Hematopoietic multipotent progenitor cell treated with erythropoietin and hydrocortisone succinate and interleukin-3 and kit ligand, for 8 days (in vitro differentiated cells): ENCODE data around the gene KIF7.
"Not testable (repeated sequence)": the region's sequence is repeated elsewhere in the genome, so short reads cannot be mapped to it uniquely, and the experiment has no call there.

Experiments
- DNase-seq: peaks from one replicate; pipeline ENCODE4 v3.0.0-alpha.2; 2015

KIF7 gene, protein sequence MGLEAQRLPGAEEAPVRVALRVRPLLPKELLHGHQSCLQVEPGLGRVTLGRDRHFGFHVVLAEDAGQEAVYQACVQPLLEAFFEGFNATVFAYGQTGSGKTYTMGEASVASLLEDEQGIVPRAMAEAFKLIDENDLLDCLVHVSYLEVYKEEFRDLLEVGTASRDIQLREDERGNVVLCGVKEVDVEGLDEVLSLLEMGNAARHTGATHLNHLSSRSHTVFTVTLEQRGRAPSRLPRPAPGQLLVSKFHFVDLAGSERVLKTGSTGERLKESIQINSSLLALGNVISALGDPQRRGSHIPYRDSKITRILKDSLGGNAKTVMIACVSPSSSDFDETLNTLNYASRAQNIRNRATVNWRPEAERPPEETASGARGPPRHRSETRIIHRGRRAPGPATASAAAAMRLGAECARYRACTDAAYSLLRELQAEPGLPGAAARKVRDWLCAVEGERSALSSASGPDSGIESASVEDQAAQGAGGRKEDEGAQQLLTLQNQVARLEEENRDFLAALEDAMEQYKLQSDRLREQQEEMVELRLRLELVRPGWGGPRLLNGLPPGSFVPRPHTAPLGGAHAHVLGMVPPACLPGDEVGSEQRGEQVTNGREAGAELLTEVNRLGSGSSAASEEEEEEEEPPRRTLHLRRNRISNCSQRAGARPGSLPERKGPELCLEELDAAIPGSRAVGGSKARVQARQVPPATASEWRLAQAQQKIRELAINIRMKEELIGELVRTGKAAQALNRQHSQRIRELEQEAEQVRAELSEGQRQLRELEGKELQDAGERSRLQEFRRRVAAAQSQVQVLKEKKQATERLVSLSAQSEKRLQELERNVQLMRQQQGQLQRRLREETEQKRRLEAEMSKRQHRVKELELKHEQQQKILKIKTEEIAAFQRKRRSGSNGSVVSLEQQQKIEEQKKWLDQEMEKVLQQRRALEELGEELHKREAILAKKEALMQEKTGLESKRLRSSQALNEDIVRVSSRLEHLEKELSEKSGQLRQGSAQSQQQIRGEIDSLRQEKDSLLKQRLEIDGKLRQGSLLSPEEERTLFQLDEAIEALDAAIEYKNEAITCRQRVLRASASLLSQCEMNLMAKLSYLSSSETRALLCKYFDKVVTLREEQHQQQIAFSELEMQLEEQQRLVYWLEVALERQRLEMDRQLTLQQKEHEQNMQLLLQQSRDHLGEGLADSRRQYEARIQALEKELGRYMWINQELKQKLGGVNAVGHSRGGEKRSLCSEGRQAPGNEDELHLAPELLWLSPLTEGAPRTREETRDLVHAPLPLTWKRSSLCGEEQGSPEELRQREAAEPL (N-terminal part only)

DNA sequence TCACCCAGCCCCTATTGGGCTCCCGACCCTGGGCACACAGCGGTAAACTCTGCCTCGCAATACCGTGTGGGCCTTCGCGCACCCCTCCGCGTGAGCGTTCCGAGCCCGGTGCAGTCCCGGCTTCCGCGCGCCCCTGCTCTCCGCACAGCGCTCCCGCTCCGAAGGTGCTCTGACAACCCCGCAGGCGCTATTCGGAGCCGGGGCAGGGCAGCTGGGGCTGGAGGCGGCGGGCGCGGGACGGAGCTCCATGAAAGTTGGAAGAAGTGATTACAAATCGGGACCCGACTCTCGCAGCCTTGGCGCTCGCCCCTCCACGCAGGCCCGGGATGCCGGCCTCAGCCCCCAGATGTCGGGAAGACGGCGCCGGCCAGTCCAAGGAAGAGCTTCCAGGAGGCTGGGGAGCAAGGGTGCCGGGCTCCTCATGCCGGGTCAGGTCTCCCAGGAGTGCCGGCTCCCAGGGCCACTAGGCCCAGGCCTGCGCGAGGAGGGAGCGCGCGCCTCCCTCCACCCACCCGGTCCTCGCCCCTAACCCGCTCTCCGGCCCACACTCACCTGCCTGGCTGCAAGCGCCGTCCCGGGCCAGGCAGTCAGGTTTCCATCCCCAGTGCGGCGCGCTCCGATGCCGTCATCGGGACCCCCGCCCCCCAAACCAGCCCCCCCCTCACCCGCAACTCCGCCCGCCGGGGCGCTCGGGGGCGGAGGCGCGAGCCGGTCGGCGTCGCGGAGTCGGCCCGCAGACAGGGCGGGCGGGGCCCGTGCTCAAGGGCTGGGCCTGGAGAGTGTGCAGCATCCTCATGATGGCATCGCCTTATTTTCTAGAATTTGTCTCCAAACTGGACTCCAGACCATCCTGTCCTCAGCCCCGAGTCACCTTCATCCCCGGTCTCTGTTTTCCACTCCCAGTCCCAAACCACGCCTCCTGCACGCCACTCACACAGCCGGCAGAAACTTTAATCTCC, at the start of gene KIF7:
TSS of gene KIF7 (minus strand) at position 621 of the 959 bp plus-strand sequence. CDS start 2,537 bp downstream, outside the sequence.
- DNase-seq, result no peak

- DNase-seq, result no peak
These were observed 49.1 kb upstream of the KIF7 start for GRCh38 chr15:89704411-89704810.

DNA sequence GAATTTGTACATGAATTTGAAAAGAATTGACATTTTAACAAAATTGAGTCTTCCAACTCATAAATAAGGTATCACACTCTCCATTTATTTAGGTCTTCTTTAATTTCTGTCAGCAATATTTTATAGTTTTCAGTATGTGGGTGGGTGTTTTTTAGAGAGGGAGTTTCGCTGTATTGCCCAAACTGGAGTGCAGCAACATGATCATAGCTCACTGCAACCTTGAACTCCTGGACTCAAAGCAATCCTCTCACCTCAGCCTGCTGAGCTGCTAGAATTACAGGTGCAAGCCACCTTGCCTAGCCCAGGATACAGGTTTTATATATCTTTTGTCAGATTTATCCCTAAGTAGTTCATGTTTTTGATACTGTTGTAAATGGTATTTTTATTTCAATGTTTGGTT, 39.9 kb upstream of the KIF7 start:
- DNase-seq, result no peak

GRCh38 chr15:89693696-89694095, 38.4 kb upstream of the KIF7 start:
- no peak for DNase-seq

- no peak for DNase-seq
These were observed 37.8 kb upstream of the KIF7 start for GRCh38 chr15:89693091-89693490.

DNA sequence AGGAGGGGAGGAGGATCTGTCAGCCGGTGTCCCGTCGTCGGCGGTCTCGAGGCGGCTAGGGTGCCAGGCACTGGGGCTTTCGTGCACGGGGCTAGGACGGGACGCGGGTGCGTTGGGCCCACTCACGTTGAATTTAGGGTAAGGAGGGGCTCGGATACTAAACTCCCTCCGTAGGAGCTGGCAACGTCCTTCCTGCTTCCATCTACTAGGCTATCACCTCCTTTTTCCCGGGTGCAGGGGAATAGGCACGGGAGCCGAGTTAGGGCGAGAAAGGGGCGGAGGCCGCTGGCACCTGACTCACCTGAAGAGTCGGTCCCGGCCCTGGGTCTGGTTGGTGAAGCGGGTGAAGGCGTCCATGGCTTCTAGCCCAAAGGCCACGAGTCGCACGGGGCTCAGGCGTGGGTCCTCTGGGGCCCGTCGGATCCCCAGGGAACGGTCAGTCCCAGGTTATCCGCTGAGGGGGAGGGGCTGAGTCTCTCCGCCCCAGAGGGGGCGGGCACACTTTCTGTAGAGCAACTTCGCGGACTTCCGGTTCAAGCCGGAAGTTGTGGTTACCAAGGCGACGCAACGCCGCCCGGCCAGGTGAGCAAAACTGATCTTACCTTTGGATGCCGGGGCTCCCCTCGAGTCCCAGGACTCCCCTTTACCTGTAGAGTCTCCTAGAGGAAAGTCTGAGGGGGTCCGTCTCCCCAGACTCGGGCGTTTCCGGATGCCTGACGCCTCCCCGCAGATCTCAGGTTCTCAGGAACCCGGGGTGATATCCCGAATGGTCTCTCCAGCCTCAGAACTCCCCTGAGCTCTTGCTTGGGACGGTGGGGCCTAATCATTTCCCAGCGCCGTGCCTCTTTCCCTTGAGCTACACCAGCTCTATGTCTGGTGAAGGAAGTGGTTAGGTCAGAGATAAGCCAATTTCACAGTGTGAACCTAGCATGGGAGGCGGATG, 35.3 kb upstream of the KIF7 start, which contains the start of the genes PEX11A and WDR93:
TSS of gene PEX11A (minus strand) at position 479 of the 943 bp plus-strand sequence. CDS start at position 357, 122 bp downstream.
TSS of gene WDR93 (plus strand) at position 536 of the 943 bp plus-strand sequence. CDS start 10,936 bp downstream, outside the sequence.
- DNase-seq, result peak; percentile 84

DNA sequence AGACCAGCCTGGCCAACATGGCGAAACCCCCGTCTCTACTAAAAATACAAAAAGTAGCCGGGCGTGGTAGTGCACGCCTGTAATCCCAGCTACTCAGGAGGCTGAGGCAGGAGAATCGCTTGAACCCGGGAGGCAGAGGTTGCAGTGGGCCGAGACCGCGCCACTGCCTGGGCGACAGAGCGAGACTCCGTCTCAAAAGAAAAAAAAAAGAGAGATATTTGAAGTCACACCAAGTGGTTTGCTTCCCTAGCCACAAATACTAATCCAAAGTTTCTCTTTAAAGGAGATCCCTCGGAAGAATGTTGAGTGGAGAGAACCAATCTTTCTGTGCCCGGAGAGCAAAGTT, 34.6 kb upstream of the KIF7 start:
- not testable (repeated sequence) for DNase-seq

GRCh38 chr15:89686522-89686921, 31.3 kb upstream of the KIF7 start:
- no peak for DNase-seq

GRCh38 chr15:89685995-89686394, 30.7 kb upstream of the KIF7 start:
- no peak for DNase-seq

GRCh38 chr15:89681146-89681545, 25.9 kb upstream of the KIF7 start:
- no peak for DNase-seq

DNA sequence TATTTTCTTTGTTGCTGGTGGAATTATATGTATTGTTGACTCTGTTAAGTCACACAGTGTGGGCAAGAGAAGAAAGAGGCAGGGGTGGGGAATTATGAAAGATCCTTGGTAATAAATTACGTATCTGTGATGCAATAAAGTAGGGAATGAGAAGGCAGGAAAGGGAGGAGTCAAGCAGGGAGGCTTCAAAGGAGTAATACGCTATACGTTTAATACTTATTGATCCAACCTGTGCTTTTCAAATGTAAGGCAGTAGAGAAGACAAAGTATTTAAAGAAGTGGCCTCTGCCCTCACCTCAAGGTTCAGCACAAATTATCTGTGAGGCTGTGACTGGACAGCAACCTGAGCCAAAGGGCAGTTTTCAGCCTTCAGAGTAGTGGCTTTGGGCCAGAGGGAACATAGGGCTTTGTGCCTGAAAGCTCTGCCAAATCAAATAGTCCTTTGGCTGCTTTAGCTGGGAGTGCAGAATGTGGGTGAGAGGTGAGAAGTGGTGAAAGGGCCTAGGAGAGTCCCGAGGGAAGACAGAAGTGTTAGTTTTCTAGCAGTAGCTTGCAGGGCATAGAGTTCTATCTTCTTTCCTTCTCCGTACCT, 25.1 kb upstream of the KIF7 start:
- DNase-seq, result no peak

DNA sequence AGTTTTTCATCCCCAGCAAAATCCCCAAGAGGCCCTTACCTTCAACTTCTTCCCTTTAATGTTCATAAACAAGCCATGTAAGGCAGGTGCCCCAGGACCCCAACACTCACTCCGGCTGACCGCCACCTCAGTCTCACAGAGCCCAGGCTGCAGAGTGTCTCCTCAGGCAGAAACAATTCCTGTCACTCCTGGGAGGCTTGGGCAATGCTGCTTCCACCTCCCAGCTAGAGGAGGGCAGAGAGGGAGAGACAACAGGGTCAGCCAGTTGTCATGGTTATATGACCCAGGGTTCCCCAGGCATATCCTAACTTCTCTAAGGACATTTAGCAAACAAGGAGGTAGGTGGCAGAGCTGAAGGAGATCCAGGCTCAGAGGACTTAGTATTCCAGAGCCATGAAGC, 23.9 kb upstream of the KIF7 start, which contains the start of gene PLIN1:
TSS of gene PLIN1 (minus strand) at position 156 of the 400 bp plus-strand sequence. CDS start 1,878 bp downstream, outside the sequence.
- no peak for DNase-seq

DNA sequence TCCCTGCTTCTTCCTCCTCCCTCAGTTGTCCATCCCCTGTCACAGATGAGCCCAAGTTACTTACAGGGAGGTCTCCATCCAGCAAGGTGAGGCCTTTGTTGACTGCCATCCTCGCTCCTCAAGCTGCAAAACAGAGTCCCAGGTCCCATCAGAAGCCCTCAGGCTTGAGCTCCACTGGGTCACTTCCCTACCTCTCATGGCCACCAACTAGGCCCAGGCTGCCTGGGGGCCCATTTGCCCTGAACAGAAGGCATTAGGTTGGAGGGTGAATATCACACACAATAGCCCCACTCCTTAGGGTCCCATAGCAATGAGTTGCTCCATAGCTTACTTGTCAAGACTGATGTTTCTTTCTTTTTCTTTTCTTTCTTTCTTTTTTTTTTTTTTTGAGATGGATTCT, 22.1 kb upstream of the KIF7 start:
- DNase-seq, result no peak

GRCh38 chr15:89675606-89676005, 20.3 kb upstream of the KIF7 start:
- no peak for DNase-seq

GRCh38 chr15:89674526-89674925, 19.3 kb upstream of the KIF7 start:
- DNase-seq, result no peak

- DNase-seq, result peak; percentile 46
These were observed 17.9 kb upstream of the KIF7 start for GRCh38 chr15:89673165-89673512.

DNA sequence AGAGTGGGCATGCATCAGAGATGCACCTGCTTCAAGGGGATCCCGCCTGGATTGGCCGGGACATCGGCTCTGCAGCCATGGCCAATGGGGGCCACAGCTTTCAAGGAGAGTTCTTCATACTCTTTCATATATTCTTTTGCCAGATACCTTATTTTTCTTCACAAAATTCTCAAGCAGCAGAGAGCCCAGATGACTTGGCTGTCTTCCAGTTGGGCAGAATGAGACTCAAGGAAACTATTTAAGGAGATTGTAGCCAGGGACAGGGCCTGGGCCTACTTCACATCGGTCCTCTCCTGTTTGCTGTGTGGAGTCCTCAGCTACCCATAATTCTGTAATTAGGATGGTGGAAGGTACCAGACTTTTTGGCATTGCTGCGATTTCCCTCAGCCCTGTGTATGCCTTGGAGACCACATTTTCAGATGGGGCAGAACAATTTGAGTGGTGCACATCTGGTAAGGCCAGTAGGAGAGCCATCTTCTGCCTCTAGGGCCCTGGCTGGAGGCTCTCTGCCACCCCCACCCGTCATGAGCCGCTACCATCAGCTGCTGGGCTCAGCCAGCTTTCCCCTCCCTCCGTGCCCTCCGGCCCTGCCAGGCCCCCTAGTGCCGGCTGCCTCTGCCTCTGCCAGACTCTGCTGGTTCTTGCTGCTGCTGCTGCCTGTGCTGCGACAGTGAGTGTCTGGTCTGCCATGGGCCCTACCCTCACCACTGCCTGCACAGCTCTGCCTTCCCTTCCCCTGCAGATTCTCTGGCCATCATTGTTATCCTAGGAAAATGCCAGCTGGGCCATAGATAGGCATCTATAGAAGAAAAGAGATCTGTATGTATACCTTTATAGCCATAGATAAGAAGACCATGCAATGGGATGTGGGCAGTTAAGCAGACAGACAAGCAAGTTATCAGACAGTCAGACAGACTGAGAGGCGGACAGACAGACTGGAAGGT, 17.2 kb upstream of the KIF7 start:
- DNase-seq, result no peak

GRCh38 chr15:89671687-89672086, 16.4 kb upstream of the KIF7 start:
- no peak for DNase-seq
